ENCODE measurements around the gene MBOAT2.
A peak's percentile ranks its signal among the peaks of the same experiment; 100 is the strongest.

The MBOAT2 gene

GRCh38 chr2:8850845-8851487 lies 152.5 kb downstream of the MBOAT2 start:
- DNase-seq = no peak

DNA sequence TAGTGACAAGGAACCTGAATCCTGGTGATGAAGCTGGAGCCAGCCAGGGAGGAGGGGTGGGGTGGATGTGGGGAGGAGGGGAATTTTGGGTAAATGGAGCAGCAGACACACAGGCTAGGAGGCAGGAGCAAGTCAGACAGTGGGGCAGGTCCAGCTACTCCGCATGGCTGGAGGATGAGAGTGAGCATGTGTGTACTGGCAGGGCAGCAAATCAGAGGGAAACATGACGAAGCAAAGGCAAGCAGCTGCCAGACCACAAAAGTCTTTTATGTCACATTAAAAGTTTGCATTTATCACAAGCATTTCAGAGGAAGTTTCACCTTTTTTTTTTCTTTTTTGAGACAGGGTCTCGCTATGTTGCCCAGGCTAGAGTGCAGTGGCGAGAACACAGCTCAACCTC lies 154.2 kb downstream of the MBOAT2 start:
- DNase-seq = no peak

GRCh38 chr2:8848328-8849100 lies 155.0 kb downstream of the MBOAT2 start:
- no peak for DNase-seq

- DNase-seq = no peak
Measured at GRCh38 chr2:8847400-8847799, 156.1 kb downstream of the MBOAT2 start.

GRCh38 chr2:8841932-8842331 lies 161.6 kb downstream of the MBOAT2 start:
- DNase-seq = no peak

GRCh38 chr2:8840475-8841091 lies 162.9 kb downstream of the MBOAT2 start:
- no peak for DNase-seq

DNA sequence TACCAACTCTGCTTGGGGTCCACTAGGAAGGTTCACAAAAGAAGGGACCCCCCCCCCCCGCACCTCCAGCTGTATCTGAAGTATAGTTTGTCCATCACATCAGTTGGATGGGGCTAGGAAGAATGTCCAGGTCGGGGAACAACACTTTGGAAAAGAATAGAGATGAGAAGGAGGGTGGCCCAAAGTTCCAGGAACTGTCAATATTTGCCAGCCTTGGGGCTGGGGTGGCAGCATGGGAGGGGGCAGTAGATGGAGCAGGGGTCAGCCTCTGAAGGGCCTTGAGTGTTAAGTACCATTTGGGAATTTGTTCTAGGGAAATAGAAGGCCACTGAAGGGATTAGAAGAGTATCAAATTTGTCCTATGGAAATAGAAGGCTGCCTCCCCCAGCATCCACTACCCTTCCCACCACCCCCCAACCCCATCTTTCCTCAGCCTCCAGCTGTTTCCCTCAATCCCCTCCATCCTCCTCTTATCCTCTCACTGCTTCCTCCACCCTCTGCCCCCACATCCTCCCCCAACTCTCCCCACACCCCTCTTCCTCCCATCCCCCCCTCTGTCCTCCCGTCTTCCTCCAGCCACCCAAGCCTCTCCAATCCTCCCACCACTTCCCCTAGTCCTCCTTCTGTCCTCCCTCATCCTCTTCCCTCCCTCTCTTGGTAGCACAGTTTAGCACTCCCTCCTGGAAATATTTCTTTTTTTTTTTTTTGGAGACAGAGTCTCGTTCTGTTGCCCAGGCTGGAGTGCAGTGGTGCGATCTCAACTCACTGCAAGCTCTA lies 164.1 kb downstream of the MBOAT2 start:
- no peak for DNase-seq

DNA sequence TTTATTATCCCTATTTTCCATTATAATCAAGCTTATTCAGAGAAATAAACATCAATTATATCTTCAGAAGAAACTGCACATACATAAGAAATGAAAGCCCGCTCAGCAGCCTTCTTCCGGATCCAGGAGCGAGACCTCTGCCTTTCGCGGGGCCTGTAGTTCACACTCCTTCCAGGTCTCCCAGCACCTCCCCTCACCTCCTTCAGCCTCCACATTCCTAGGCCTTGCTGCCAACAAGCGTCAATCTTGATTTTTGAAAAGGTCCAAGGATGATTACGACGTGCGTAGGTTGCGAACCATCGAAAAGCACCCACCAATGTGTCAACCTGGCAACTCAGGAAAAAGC lies 165.7 kb downstream of the MBOAT2 start:
- no peak for DNase-seq

- peak; percentile 77 to 78 for DNase-seq
Measured at GRCh38 chr2:8836971-8837794, 166.3 kb downstream of the MBOAT2 start, which contains the start of gene KIDINS220. Gene KIDINS220 (minus strand): TSS chr2:8837613. CDS start chr2:8827093, 10,520 bp downstream.

DNA sequence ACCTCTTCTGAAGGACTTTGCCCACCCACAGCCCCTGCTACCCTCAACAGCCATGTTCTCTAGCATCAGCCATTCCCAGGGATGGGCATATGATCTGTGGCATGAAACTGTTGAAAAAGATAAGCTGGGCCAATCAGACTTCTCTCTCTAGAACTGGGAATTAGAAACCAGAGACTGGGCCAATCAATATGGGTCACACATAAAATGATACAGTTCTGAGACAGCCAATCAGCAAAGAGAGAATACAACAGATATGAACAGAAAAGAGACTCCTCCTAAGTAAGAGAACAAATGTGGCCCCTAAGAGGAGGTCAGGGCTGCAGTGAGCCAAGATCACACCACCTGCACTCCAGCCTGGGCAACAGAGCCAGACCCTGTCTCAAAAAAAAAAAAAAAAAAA lies 168.2 kb downstream of the MBOAT2 start:
- no peak for DNase-seq

DNA sequence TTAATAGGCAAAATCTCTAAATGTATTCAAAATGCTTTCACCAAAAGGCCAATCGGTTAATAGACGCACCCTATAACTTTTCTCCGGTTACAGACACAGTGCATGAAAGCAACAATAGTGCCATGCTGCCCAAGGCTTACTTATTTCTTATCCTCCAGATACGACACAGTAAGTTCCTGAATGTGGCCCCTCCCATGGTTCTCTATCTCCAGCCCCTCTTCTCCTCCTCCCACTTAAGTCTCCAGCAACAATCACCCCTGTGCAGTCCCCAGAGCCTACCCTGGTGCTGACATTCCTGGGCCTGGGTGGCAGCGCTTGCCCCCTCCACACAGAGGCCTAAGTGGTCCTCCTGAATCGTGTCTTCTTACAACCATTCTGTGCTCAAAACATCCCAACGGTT lies 169.6 kb downstream of the MBOAT2 start:
- no peak for DNase-seq

GRCh38 chr2:8831516-8831915 lies 172.0 kb downstream of the MBOAT2 start:
- no peak for DNase-seq

DNA sequence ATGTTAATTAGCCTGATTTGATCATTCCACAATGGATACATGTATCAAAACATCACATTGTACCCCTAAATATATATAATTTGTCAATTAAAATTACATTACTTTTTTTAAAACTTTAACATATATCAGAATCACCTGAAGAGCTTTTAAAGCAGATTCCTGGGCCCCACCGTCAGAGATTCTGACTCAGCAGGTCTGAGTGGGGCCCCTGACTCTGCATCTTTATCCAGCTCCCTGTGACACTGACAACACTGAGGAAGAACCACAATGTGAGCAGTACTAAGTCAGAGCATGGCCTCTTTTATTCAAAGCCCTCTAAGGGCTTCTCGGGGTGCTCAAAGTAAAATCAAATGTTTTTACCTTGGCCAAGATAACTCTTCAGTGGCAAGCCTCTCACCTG lies 175.8 kb downstream of the MBOAT2 start:
- DNase-seq = no peak

DNA sequence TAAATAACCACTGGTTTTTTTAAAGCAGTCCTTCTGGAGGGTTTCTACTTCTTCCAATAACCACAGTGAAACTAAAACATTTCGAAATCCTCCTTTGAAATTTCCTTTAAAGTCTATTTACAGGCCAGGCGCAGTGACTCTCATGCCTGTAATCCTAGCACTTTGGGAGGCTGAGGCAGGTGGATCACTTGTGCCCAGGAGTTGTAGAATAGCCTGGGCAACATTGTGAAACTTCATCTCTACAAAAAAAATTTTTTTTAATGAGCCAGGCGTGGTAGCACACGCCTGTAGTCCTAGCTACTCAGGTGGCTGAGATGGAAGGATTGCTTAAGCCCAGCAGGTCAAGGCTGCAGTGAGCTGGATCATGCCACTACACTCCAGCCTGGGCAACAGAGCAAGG lies 181.3 kb downstream of the MBOAT2 start:
- DNase-seq = no peak

- DNase-seq = no peak
Measured at GRCh38 chr2:8821276-8822217, 181.9 kb downstream of the MBOAT2 start.

DNA sequence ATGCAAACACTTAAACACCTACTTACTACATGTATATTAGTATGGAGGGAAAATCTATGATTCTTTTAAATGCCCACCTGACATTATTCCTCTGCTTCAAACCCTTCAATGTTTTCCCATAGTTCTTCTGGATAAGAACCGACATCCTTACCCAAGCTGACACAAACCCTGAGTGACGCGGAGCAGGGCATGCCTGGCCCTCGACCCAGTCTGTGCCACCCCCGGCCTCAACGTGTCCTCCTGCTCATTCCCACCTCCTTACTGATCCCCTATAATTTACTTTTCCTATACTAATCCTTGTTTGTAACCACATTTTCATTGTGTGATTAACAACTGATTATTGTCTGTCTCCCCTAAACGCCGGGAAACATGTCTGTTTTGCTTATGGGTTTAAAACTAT lies 183.5 kb downstream of the MBOAT2 start:
- DNase-seq = no peak

- DNase-seq = no peak
Measured at GRCh38 chr2:8819194-8819593, 184.3 kb downstream of the MBOAT2 start.

DNA sequence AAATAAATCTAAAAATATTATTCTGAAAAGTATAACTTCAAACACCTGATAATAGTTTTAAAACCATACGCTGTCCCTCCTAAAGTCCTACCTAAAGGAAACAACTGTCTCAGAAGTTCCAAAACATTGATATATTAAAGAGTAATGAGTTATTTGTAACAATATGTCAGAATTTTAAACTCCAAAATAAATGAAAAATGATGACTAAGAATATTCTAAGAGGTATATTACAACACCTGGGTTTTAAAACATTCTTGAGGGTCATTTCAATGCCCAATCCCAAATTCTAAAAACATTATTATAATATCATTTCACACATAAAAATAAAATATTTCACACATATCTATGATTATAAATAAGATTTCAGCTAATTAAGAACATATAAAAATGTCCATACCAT lies 186.3 kb downstream of the MBOAT2 start:
- DNase-seq = no peak

GRCh38 chr2:8806885-8807704 lies 196.4 kb downstream of the MBOAT2 start:
- no peak for DNase-seq

Data from activated CD4-positive, alpha-beta T cell treated with anti-CD3 and anti-CD28 coated beads, Interleukin-2, amount 50 U/mL, for 4 hours (primary cell).